HG03460 (cell line): ENCODE results near the gene PPP3R1.
A peak's percentile ranks its signal among the peaks of the same experiment; 100 is the strongest.

Experiments used
- ATAC-seq: cut with Tn5 transposase; IDR thresholded peaks from one replicate; pipeline ENCODE4 v1.9.1; 2021; ENCODE audit not compliant: unreplicated experiment

PPP3R1 gene, protein sequence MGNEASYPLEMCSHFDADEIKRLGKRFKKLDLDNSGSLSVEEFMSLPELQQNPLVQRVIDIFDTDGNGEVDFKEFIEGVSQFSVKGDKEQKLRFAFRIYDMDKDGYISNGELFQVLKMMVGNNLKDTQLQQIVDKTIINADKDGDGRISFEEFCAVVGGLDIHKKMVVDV

DNA sequence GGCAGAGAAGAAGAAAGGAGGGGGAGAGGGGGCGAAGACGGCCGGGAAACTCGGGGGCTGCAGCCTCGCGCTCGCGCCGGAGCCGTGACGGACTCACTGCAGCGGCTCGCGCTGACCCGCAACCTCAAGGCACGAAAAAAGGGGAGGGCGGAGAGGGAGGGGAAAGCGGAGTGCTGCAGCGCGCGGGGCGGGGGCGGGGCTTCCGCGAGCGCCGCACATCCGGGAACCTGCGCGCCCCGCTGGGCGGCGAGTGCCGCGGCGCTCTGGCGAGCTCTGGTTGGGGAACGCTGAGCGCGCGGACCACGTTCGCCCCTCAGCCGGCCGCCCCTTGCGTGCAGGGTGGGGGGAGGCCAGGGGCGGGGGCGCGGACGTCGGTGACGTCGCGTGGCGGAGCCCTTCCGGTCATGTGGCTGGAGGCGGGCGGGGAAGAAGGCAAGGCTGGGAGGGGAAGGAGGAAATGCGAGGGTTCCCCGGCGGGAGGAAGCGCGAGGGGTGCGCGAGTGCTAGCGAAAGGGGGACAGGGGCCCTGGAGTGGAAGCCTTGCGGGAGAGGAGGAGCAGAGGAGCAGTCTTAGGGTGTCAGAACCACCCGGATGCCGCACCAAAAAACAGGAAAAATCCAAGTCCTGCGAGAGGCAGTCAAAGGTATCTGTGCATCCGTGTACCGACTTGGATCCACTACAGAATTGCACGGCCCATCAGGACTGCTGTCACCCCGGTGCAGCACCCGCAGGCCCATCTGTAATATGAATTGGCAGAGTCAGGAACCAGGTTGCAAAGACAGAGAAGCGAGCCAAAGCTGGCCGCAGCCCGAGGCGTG, at the start of gene PPP3R1:
TSS of gene PPP3R1 (minus strand) at position 133 of the 819 bp plus-strand sequence. CDS start 405 bp downstream, outside the sequence.
- peak; percentile 76 for ATAC-seq

DNA sequence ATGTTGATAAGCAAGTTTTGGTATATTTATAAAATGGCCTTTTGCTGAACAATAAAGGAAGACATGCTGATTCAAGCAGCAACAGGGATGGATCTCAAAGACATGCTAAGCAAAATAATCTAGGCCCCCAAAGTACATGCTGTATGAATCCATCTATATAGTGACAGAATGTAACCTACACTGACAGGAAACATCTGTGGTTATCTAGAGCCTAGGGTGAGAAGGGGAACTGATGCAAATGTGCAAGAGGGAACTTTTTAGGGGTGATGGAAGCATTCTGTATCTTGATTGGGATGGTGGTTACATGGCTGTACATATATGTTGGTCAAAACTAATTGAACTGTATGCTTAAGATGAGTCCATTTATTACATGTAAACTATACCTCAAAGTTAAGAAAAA, 43.2 kb upstream of the PPP3R1 start:
- ATAC-seq: no peak

DNA sequence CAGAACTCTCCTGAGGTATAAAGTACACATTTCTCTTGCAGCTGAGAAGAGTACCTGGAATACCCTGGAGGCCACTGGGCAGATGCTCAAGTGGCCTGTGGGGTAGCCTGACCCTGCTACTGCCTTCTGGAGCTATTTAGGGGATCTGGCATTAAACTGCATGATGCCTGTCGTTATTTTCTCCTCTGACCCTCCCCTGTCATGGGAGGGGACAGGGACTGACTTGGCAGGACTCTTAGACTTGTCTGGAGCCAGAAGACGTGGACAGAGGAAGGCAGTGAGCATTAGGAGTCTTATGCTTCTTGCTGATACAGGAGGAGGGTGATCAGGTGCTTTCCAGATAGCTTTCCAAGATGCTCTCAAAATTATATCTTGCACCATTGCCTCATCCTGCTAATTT, 42.6 kb upstream of the PPP3R1 start:
- ATAC-seq: no peak

DNA sequence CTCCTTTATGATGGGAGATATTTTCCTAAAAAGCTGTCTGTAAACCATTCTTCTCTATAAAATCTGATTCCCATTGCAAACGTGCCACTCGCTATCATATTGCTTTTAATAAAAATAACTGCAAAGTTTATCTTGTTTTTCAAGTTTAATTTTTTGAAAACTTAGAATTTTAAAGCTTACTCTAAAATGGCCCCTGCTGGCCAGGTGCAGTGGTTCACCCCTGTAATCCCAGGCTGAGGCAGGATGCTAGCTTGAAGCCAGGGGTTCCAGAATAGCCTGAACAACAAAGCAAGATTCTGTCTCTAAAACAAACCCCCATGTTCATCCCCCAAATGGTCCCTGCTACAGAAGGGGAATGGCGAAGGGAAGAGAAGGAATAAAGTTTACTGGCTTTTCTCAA, 41.9 kb upstream of the PPP3R1 start:
- ATAC-seq: no peak

GRCh38 chr2:68293755-68294154, 41.4 kb upstream of the PPP3R1 start:
- ATAC-seq: no peak

DNA sequence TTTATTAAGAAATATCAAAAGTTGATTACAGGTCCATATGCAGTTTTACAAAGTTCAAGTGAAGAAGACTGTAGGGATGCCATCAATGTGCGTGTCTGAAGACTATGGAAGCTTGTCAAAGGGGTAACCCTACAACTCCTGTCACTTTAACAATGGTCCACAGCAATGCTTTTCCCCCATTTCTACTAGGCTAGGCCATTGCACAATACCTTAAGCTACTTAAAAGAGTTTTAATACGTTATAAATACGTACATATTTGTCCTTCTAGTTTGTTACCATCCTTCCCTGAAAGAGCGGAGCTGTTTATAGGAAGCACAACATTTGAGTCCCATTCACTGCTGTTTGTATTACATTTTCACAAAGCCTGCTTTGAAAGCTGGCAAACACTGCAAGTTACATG, 40.7 kb upstream of the PPP3R1 start:
- no peak for ATAC-seq

- no peak for ATAC-seq
Measured at GRCh38 chr2:68292108-68292710, 39.9 kb upstream of the PPP3R1 start.

- ATAC-seq: no peak
Measured at GRCh38 chr2:68291314-68291713, 39.0 kb upstream of the PPP3R1 start.

- ATAC-seq: no peak
Measured at GRCh38 chr2:68290901-68291300, 38.6 kb upstream of the PPP3R1 start.

GRCh38 chr2:68287580-68288441, 35.5 kb upstream of the PPP3R1 start:
- ATAC-seq: no peak

- no peak for ATAC-seq
Measured at GRCh38 chr2:68284896-68285295, 32.6 kb upstream of the PPP3R1 start.

- no peak for ATAC-seq
Measured at GRCh38 chr2:68283419-68283812, 31.1 kb upstream of the PPP3R1 start.

GRCh38 chr2:68282811-68283418, 30.6 kb upstream of the PPP3R1 start:
- no peak for ATAC-seq

- no peak for ATAC-seq
Measured at GRCh38 chr2:68280796-68281195, 28.5 kb upstream of the PPP3R1 start.

DNA sequence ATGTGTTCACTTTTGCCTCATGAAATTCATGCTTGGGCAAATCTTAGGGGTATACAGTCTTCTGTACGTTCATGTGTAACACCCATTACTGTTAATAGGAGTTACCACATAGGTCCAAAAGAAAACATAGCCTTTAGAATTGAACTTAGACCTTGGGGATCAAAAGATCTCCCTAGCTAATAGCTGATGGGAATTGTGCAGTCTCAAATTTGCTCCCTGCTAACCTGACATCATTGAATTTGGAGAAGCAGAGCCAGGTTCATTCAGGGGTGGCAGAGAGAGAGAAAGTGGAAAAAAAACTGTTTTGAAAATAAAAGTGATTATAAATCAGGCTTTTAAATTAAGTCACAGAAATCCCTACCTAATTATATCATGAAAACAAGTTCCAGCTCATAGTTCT, 28.0 kb upstream of the PPP3R1 start:
- ATAC-seq: no peak

DNA sequence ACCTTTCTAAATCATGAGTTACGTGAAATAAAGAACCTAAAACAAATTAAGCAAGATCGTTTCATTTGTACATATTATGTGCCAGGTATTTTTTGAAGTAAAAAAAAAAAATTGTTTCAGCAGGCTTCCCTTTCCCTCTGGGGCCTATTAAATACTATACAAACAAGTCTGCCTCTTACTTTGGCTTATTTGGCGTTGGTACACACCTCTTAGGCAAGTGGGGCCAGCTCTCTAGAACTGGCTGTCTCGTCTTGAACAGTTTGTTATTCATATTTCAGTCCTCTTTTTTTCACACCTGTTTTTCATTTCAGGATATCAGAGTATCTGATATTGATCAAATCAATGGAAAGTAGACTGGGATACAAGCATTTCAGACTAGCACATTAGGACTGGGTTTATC, 27.4 kb upstream of the PPP3R1 start:
- no peak for ATAC-seq

GRCh38 chr2:68278169-68278568, 25.8 kb upstream of the PPP3R1 start:
- ATAC-seq: no peak

DNA sequence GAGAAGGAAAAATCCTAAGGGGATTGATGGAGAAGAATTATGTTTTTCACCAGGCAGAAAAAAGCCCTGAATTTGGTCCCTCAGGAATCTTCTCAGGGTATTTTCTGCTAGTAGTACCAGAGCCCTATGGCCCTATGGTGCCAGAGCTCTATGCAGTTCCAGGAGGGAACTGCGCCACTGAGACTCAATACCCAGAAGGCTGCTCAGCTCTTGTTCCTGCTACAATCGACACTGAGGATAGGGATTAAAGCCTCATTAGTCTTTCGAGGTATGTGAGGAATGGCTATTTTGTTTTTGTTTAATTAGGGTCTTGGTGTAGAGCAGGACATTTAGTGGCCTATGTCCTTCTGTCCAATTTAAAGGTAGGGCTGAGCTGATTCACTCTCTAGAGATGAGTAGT, 21.7 kb upstream of the PPP3R1 start:
- no peak for ATAC-seq

- ATAC-seq: no peak
Measured at GRCh38 chr2:68272246-68272994, 20.1 kb upstream of the PPP3R1 start.

DNA sequence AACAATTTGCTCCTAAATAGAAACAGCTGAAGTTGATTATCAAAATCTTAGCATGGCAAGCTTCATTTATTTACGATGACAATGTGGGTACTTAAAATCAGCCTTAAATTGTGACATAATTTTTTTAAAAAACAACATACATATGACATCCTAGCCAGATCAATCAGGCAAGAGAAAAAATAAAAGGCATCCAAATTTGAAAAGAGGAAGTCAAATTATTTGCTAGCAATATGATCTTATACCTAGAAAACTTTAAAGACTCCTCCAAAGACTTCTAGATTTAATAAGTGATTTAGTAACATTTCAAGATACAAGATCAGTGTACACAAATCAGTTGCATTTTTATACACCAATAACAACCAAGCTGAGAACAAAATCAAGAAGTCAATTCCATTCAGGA, 14.3 kb upstream of the PPP3R1 start:
- ATAC-seq: no peak
